ENCODE results near the gene PHACTR3.

The PHACTR3 gene

DNA sequence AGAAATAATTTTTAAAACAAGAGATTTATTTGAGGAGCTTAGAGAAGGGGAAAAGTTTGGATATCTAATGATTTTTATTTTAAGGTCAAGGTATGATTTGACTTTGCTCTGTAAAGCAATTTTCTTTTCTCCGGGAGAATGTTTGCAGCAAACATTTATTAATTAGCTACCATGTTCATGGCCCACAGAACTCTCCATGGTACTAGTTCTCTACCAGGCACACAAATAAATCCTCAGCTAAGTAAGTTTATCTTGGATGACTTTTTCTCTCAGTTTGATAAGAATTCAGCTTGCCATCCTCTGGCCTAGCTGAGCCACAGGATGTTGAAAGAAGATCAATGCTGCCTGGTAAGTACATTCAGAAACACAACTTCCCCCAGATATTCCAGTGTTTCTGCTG is 94.3 kb downstream of the PHACTR3 start:
- DNase-seq (ENCODE audit: low spot score): no peak

DNA sequence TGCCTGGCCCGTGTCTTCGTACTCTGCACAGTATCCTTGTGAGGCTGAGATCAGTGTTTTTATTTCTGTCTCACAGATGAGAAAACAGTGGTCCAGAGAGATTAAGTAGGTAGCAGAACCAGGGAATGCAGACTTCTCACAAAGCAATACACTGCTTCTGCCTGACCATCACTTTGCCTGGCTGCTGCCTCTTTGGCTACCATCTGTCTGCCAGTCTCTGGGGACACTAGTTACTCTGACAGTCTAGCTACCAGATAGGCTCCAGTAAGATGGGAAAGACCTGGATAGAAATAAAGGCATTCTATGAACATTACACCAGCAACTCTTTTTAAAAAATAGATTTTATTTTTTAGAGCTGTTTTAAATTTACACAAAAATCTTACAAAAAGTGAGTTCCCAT is 96.9 kb downstream of the PHACTR3 start:
- DNase-seq (ENCODE audit: low spot score): no peak

DNA sequence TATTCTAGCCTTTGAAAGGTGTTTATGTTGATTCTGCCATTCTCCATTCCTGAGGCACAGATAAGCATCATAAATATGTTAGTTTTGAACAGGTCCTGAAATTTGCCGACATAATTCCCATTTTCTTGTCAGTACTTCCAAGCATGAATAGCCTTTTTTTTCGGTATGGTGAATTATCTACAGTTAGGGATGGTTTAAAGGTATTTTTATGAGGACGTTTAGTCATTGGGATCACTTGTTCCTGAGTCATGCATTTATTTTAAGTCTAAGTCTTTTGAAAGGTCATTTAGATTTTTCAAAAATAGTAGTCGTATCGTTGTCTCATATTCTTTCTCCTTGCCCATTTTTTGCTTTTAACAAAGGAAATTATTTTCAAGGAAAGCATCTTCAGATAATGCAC is 98.7 kb downstream of the PHACTR3 start:
- DNase-seq (ENCODE audit: low spot score): no peak

DNA sequence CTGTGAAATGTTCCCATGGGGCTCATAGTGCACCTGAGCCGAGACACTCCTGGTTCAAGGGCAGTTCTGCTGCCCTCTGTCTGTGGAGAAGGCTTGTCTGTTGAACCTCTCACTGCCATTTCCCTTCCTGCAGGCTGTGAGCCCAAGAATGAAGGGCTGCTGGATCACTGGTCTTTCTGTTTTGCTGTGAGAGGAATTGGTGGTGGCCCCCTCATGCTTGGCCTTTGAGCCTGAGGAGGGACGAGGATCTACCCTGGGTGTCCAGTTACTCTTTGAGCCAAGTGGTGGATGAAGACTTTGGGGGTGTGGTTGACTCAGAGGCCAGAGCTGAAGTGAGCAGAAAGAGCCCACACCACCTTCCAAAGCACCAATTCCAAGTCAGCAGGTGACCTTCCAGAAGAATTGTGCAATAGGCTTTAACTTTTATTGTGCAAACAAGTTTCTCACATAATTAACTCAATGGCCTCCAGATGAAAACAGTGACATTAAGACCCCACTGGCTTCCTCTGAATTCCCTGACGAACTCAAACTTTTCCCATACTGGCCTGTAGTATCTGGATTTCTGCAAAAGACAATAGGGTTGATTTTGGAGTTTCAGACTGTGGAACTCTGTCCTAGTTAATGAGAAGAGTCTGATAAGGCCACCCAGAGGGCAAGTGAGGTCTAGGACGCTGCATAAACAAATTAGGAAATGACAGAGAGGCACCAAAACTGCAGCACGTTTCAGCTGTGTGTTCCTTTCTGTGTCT is 101.5 kb downstream of the PHACTR3 start:
- no peak for DNase-seq (ENCODE audit: low spot score)

DNA sequence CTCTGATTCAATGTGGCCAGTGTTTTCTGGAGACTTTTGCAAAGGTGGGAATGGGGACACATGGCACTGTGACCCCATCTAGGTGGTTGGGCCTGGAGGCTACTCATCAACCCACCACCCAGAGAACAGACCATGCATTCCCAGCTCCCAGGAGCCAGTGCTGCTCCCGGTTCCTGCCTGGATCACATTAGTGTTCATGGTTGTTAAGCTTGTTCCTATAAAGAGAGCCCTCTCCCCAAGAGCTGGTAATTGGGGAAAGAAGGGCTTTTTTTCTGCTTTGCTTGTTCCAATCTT is 102.0 kb downstream of the PHACTR3 start:
- DNase-seq (ENCODE audit: low spot score): no peak

DNA sequence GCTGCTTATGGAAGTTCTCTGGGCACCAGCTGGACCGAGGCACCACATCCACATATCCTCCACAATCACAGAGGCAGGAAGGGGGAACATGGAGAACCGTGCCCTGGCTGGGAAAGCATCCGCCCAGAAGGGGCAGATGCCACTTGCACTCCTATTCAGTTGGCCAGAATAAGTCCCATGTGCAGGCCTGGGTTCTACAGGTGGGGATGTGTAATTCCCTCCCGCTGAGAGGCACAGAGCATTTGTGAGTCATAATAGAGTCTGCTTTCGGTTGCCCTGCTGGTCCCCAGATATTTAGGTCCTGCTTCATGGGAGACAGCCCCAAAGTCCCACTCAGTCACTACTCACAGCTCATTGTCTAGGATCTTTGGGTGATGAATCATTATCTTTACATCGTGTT is 104.0 kb downstream of the PHACTR3 start:
- no peak for DNase-seq (ENCODE audit: low spot score)

DNA sequence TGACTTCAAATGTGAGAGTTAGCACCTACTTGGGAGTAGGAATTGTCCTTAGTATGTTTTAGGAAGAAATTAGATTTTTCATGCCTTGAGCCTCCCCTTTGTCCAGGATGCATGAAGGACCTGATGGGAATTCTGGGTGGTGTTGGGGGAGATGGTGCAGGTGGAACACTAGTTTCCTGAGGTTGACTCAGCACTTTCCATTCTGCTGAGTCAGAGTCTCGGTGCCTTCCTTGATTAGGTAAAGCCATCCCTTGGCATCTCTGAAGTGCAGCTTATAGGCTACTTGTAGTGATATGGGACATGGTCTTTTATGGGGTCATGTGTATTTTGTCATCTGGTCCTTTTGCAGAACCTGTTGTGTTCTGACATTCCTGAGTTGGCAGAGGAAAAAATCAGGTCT is 105.3 kb downstream of the PHACTR3 start:
- no peak for DNase-seq (ENCODE audit: low spot score)

DNA sequence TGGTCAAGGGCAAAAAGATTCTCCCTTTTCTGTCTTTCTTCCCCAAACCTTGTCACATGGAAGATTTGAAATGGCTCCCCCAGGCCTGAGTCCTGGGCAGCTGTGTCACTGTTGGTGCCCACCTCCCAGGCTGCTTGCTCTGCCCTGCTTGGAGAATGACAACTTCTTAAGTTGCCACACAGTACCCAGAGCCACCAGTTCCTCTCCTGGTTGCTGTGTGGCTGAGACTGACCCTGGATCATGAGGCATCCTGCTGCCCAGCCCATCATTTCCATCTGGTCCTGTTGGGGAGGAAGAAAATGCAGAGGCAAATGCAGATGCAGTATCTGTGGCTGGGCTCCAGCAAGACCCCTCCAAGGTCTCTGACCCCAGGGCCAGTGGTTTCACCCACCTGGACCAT is 113.7 kb downstream of the PHACTR3 start:
- no peak for DNase-seq (ENCODE audit: low spot score)

DNA sequence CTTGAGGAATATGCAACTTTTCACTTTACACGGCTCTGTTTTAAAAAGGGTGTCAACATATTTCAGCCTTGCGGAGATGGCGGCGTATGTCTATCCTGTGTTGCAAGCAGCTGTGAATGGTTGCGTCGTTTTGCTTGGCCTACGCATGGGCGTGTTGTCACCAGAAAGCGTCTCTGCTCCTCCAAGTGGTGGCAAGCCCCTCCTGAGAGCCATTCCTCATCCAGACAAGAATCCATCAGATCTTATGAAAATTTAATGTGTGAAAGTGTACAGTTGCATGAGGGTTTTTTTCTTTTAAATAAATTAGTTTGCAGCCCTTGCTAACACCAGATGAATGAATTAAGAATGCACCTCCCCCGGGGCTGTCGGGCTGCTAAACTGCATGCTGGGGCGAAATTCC is 114.4 kb downstream of the PHACTR3 start:
- no peak for DNase-seq (ENCODE audit: low spot score)

DNA sequence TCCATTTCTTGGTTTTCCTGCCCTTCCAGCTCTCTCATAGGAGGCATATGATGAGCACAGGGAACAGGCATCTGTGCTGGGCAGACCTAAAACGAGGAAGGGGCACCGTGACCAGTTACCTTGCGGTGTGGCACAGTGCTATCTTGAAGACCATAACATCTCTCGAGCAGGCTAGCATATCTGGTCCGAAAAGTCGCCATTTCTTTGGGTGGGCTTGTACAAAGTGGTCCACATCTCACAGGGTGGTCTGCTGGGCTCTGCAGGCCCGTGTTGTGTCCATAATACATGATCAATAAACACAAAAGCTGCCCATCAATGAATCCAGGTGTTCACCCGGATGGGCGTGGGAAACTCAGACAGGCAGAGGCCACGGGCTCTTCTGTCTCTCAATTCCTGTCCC is 115.7 kb downstream of the PHACTR3 start:
- no peak for DNase-seq (ENCODE audit: low spot score)

DNA sequence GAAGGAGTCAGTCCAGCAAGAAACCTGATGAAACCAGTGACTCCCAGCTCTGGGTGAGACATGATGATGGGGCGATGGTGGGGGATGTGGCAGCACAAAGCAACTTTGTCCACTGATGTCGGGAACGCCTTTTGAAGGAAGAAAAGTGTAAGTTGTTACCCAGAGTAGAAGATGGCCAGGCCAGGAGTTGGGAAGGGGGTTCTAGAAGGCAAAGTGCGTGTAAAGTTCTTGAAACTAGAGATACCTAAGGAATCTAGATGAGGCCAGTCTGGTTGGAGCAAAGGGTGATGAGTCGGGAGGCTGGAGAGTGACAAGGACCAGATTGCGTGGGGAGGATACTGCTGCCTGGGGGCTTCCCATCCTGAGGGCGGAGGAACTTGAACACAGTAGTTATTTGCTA is 117.0 kb downstream of the PHACTR3 start:
- DNase-seq (ENCODE audit: low spot score): no peak

DNA sequence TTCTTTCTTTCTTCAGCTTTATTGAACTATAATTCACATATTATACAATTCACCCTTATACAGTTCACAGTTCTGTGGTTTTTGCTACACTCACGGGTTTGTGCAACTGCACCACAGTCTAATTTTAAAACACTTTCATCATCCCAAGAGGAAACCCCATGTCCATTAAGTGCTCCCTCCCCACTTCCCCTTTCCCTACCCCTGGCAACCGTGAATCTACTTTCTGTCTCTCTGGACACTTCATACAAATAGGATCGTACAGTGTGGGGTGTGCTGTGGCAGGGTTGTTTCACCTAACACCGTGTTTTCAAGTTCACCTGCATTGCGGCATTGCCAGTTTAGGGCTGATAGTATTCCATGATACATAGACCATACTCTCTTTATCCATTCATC is 118.8 kb downstream of the PHACTR3 start:
- DNase-seq (ENCODE audit: low spot score): no peak

DNA sequence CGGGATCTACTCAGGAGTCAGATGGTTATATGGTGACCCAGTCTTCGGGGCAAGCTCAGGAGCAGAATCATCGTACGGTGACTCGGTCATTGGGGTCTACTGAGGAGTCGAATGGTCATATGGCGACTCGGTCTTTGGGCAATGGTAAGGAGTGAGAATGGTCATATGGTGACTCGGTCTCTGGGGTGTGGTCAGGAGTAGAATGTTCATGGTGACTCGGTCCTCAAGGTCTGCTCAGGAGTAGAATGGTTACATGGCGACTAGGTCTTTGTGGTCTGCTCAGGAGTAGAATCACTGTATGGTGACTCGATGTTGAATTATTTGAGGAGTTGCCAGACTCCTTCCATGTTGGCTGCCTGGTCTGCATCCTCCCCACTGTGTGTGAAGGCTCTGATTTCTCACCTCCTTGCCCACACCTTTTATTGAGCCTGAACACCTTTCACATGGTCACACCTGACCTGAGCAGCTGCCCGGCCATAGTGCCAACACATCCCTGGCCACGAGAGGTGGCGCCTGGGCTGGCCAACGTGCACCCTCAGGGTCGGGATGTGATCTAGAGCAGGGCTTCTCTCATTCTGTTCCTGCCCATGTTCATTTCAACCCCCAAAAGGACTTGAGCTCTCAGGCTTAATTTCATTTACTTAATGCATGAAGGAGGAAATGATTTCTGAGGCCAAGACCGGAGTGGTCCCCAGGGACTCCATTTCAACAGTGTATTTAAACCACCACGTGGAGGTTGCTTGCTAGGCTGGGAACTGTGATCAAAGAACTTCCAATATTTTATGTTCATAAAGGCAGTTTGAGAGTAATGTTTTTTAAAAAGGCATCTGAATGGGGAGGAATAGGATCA is 119.5 kb downstream of the PHACTR3 start:
- no peak for DNase-seq (ENCODE audit: low spot score)

DNA sequence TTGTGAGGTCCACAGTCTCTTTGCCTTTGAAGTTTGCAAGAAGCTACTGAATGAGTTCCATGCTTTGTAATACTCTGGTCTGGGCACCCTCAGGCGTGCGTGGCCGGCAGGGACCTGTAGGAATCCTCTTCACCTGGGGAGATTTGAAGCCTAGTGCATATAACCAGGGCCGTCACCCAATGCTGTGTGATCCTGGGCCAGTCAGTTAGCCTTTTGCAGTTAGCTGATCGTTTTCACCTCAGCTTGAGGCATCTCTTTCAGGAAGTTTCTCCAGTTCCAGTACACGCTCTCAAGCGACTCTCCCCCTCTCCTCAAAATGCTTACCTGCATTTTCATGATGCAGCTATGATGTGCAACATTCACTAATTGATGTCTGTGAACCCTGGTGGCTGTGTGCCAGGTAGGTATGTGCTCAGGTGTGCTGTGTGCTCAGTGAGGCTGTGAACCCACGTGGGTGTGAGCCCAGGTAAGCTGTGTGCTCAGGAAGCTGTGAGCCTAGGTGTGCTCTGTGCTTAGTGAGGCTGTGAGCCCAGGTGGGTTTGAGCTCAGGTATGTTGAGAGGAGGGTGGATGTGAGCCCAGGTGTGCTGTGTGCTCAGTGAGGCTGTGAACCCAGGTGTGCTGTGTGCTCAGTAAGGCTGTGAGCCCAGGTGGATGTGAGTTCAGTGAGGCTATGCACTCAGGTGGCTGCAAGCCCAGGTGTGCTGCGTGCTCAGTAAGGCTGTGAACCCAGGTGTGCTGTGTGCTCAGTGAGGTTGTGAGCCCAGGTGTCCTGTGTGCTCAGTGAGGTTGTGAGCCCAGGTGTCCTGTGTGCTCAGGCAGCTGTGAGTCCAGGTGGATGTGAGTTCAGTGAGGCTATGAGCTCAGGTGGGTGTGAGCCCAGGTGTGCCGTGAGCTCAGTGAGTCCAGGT is 120.4 kb downstream of the PHACTR3 start:
- no peak for DNase-seq (ENCODE audit: low spot score)

DNA sequence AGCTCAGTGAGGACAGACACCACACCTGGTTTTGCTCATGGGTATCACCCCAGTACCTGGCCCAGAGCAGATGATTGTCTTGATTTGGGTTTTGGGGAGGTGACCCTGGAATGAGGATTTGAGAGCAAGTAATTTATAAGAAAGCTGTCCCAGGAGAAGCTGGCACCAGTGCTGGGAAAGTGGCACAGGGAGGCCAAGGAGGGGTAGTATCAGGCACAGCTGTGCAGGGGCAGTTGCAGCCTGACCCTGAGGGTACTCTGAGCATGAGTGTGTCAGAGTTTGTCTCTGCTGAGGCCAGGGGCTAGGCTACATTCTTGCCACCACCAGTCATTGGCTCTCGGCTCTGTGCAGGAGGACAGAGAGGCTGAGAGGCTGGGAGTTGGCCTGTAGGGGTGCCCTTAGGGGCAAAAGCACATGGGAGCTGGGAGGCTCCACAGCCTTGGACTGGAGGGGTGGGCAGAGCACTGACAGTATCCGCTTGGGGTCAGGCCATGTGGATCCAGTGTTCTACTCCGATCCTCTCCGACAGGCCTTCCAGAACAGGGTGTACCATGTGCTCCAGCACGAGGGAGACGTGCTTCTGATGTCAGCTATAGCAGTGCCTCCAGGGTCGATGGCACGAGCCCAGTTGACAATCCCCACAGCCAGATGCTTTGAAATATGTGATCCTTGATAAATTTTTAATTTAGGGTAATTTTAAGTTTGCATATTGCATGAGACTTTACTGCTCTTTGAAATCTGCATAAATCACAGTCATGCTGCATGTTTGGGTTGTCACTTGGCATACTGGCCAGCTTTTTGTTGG is 121.3 kb downstream of the PHACTR3 start:
- no peak for DNase-seq (ENCODE audit: low spot score)

DNA sequence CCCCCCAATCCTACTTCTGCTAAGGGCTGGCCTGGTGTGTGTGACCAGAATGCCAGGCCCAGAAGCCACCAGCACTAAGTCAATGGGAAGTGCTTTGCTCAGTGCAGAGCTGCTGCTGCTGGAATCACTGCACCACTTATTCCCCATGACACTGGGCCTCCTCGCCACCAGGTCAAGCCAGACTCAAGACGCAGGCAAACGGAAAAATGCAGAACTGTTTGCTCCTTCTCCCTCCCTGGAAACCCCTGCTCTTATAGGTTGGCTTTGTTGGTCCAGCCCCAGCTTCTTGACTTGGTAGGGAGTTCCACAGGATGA is 121.9 kb downstream of the PHACTR3 start:
- DNase-seq (ENCODE audit: low spot score): no peak

DNA sequence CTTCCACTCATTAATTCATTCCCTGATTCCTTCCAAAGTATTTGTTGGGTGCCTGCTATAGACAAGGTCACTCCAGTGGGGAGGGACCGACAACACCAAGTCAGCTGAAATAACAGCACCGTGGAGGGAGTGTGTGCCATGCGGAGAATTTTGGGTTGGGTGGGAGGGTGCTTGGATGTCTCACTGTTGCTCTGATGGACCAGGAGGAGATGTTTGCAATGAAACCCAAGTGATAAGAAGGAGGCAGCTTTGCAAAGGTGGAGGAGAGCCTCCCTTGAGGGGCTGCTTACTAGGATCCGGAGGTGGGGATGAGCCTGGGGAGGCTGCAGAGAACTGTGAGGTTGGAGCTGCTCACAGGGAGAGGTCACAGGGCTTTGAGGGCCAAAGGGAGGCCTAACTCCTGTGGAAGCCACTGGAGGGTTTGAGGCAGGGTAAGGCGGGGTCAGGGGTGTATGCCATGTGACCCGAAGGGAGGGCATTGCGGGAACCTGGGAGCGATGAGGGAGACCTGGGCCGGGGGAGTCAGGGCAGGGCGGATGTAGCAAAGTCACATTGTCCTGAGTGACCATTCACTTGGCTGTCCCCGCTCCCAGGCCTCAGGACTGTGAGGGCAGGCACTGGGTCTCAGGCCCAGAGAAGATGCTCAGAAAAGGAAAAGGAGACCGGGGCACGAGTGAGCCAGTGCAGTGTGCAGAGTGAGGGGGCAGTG is 124.5 kb downstream of the PHACTR3 start:
- DNase-seq (ENCODE audit: low spot score): no peak

DNA sequence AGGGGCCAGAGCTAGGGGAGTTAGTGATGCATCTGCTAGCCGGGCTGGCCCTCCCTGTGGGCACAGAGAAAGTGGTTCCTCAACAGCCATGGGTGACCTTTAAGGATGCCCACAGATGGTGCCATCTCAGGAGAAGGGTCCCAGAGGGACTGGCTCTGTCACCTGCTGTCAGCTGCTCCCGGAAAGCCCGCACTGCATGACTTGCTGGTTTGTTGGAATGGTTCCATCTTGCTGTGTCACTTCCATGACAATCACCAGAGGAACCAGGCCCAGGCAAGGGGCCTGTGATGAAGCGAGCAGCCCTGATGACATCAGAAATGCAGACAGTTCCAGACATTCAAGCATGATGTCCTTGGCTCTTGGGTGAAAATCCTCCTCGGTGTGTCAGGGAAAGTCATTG is 125.2 kb downstream of the PHACTR3 start:
- DNase-seq (ENCODE audit: low spot score): no peak

DNA sequence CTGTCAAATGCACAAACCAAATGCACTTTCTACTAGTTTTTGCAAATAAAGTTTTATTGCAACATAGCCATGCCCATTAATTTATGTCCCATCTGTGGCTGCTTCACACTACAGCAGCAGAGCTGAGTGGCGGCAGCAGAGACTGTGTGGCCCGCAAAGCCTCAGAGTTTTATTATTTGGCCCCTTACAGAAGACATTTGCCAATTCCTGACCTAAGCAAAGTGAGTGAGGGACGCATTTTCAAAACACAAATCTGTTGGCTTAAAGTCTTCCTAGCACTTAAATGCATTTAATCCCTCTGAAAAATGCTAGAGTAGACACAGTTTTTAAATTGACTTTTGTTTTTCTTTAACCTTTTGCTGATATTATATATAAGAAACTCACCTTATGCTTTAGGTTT is 126.4 kb downstream of the PHACTR3 start:
- DNase-seq (ENCODE audit: low spot score): no peak

DNA sequence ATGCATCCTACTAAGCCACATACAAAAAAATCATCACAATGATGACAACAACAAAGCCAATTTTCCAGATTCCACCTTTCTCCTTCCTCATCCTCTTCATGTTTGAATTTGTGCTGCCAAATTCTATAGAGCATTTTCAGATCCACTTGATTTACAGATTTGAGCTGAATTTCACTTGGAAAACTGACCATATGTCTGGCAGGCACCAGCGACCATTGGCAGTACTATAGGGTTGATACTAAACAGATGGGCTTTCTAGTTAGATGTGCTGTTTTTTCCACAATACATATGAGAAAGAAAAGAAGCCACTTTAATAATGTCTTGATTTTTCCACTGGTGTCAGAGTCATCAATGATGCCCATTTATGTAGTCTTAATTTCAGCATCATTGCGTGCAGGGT is 127.0 kb downstream of the PHACTR3 start:
- no peak for DNase-seq (ENCODE audit: low spot score)

DNA sequence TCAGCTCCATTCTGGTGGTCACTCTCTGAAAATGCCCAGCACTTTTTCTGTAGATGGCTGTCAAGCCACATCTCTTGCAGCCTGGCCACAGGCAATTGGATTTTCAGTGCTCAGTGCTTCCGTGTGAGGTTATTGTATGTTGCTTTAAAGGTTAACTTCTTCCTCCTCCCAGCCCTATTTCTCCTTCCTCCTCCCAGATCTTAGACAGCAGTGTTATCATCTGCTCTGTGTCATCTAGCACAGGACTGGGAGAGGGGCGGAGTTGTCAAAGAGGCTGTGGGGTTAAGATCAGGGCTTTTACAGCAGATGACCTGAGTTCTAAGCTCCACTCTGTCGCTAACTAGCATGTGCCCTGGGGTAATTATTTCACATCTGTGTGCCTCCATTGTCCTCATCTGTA is 129.0 kb downstream of the PHACTR3 start:
- no peak for DNase-seq (ENCODE audit: low spot score)

DNA sequence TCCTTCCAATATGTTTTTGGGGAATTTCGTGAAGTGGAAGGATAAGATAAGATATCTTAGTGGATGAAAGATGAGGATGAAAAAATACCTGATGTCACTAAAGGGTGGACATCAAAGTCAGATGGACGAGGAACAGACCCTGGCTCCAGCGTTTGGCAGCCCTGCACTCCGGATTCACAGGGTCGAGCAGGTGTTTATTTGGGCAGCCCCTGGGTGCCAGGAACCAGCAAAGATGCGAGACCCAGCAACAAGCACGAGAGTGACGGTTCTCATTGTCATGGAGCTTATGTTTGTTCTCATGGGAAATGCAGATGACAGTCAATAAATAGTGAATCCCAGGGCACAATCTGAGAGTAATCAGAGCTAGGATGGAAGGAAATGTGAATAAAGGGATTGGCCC is 131.1 kb downstream of the PHACTR3 start:
- DNase-seq (ENCODE audit: low spot score): no peak
